ENCODE results near the gene TMEM19.

GRCh38 chr12:71682466-71682865, 3.4 kb upstream of the TMEM19 start:
- TF ChIP-seq EZH2 (IDR thresholded peaks at IDR 0.05; ENCODE audit: low read length, unreplicated experiment) (no peak), EZH2phosphoT487 (IDR thresholded peaks at IDR 0.05; ENCODE audit: borderline replicate concordance, low read length) (no peak)
- TF ChIP-seq, protein P1, sequence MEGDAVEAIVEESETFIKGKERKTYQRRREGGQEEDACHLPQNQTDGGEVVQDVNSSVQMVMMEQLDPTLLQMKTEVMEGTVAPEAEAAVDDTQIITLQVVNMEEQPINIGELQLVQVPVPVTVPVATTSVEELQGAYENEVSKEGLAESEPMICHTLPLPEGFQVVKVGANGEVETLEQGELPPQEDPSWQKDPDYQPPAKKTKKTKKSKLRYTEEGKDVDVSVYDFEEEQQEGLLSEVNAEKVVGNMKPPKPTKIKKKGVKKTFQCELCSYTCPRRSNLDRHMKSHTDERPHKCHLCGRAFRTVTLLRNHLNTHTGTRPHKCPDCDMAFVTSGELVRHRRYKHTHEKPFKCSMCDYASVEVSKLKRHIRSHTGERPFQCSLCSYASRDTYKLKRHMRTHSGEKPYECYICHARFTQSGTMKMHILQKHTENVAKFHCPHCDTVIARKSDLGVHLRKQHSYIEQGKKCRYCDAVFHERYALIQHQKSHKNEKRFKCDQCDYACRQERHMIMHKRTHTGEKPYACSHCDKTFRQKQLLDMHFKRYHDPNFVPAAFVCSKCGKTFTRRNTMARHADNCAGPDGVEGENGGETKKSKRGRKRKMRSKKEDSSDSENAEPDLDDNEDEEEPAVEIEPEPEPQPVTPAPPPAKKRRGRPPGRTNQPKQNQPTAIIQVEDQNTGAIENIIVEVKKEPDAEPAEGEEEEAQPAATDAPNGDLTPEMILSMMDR (conservative IDR thresholded peaks at IDR 0.05; ENCODE audit: low read depth, low read length): no peak

All from PC-3 (cell line).